Transverse colon (tissue), 4 donors: Measurements from ENCODE around the gene WDR76. TPM values are rescaled to one million over a fixed set of nuclear protein-coding genes. Genes with fewer than 3 reads are reported as not detected.

Source experiments
- DNase-seq: peaks from one replicate; pipeline ENCODE4 v3.0.0-alpha.2; 2019
- H3K27ac ChIP-seq, 4 donors: fragments of 200-600 bp; sonication (generic); 2 replicates each; pipeline ENCODE4 v1.5.1; 2016 to 2018; ENCODE audit warnings: inconsistent platforms in 4 of 4
- H3K27me3 ChIP-seq: fragments of 200-600 bp; sonication (generic); 2 replicates; pipeline ENCODE4 v1.5.1; 2017; ENCODE audit warnings: inconsistent platforms
- H3K36me3 ChIP-seq, 4 donors: fragments of 200-600 bp; sonication (generic); 2 replicates each; pipeline ENCODE4 v1.5.1; 2017 to 2019; ENCODE audit warnings: inconsistent platforms in 4 of 4
- H3K4me1 ChIP-seq, 4 donors: fragments of 200-600 bp; sonication (generic); 2 replicates each; pipeline ENCODE4 v1.5.1; 2017 to 2020; ENCODE audit warnings: inconsistent platforms in 4 of 4
- H3K4me3 ChIP-seq, 4 donors: fragments of 200-600 bp; sonication (generic); 1 replicate in 1 of 4; 2 replicates in 3 of 4; pipeline versions ENCODE4 v1.5.1 to v1.6.1; 2017 to 2019; ENCODE audit warnings: inconsistent platforms in 4 of 4
- H3K9me3 ChIP-seq, 2 donors: fragments of 200-600 bp; sonication (generic); 2 replicates each; pipeline ENCODE4 v1.5.1; 2017 to 2019; ENCODE audit warnings: inconsistent platforms in 2 of 2
- CTCF ChIP-seq, 5 experiments: fragments of 200-600 bp in 3 of 5; fragments of 450-650 bp in 2 of 5; sonication (generic) in 3 of 5; IDR thresholded peaks; 1 replicate in 2 of 5; 2 replicates in 3 of 5; pipeline ENCODE4 v1.5.1; 2016 to 2017; ENCODE audit warnings: antibody characterized with exemption in 5 of 5, inconsistent platforms in 3 of 5, mild to moderate bottlenecking in 2 of 5, moderate library complexity in 1 of 5
- EP300 ChIP-seq: sonication (generic); formaldehyde crosslinking; IDR thresholded peaks from one replicate; pipeline ENCODE4 v1.6.1; 2017; ENCODE audit warnings: antibody characterized with exemption, low read depth
- POLR2A ChIP-seq: fragments of 450-650 bp; IDR thresholded peaks from one replicate; pipeline ENCODE4 v1.6.1; 2016; ENCODE audit warnings: antibody characterized with exemption, mild to moderate bottlenecking, moderate library complexity
- POLR2AphosphoS5 ChIP-seq, 3 donors: sonication (generic); formaldehyde crosslinking; IDR thresholded peaks; one replicate each; pipeline ENCODE4 v1.6.1; 2016; ENCODE audit warnings: antibody characterized with exemption in 3 of 3
- WGBS, 2 donors: methylation state at CpG; one replicate each; pipeline ENCODE4 v1.1.5; 2018; ENCODE audit warnings: low coverage in 1 of 2; 5-methylcytosine and 5-hydroxymethylcytosine counted together
- in situ Hi-C, 4 donors: fragments of 200-750 bp; cut with MboI; loops; one replicate each; pipeline versions ENCODE4 v1.15.0 to v1.15.1; 2017; ENCODE audit warnings: low sequenced_read_pairs in 3 of 4, low pct_ligation_motif_present in 1 of 4, low pct_unique_long_range_greater_than_20kb in 1 of 4
- intact Hi-C: fragments of 100-400 bp; cut with DNase I; formaldehyde crosslinking; loops from one replicate; pipeline ENCODE4 v1.15.1; 2023; ENCODE audit warnings: low total_unique reads
- small RNA-seq, 4 donors: library from RNA; depleted of rRNA; stranded (forward); fragments of <200 nt; gene quantifications; one replicate each; pipeline ENCODE3, GENCODE V24; 2016
- total RNA-seq, 4 donors: library from RNA; depleted of rRNA; stranded (reverse); fragments of >200 nt; gene quantifications; one replicate each; pipeline ENCODE4 v1.1.0, GENCODE V29; 2016

The WDR76 gene
- total RNA-seq, 4 donors from 2014 or later: 0.20 to 4.8 (median 2.7) TPM; not detected in 1

GRCh38 chr15:43916326-43916660, 89.5 kb downstream of the WDR76 start:
- in situ Hi-C loops (loop anchor here in 2 of 4 donors (25.0 kb wide), 1 partner anchor 296 kb away; no protein-coding TSS in a partner anchor), intact Hi-C loops (no loop called here)
- Histone ChIP-seq H3K27me3 (no peaks in the 10 kb centered on the region), H3K27ac (no peak overlapping the region), H3K9me3 (no peaks in the 10 kb centered on the region), H3K4me3 (no peak overlapping the region), H3K36me3 (no peaks in the 10 kb centered on the region), H3K4me1 (no peaks in the 10 kb centered on the region)
- TF ChIP-seq POLR2A (no peak), CTCF (IDR thresholded peaks at IDR 0.05) (no peak), POLR2AphosphoS5 (IDR thresholded peaks at IDR 0.05) (no peak), EP300 (no peak)
- 91% methylated on average over 4 of the region's 4 CpGs for WGBS, 2 donors
- no peak for DNase-seq

Small RNA genes within 50 kb of the gene (small RNA-seq; reads per million reads assigned to genes)
- 0 reads per million in 4 donors for gene MIR1282
- gene RF00019: 0 reads per million in 4 donors

Other genes starting within 250 kb of the WDR76 start
- gene PPIP5K1, start 236.8 kb upstream of the WDR76 start, total RNA-seq: 100 to 1,000 TPM in 1 of 4 donors, 10 to 100 TPM in 3; 60.5 to 273 (median 84.0) TPM
- gene CKMT1B, start 233.0 kb upstream of the WDR76 start, total RNA-seq: 100 to 1,000 TPM; 134 to 333 (median 187) TPM
- 10 to 100 TPM in 1 of 4 donors, 1 to 10 TPM in 1, under 1 TPM in 1, not detected in 1; 0.41 to 20.3 (median 1.4) TPM for gene STRC, start 208.2 kb upstream of the WDR76 start, total RNA-seq
- gene CATSPER2, start 178.2 kb upstream of the WDR76 start, total RNA-seq: 10 to 100 TPM in 2 of 4 donors, 1 to 10 TPM in 2; 4.9 to 58.1 (median 11.6) TPM
- gene CKMT1A, start 133.1 kb upstream of the WDR76 start, total RNA-seq: 100 to 1,000 TPM; 103 to 213 (median 149) TPM
- gene PDIA3, start 80.6 kb upstream of the WDR76 start, total RNA-seq: 100 to 1,000 TPM in 2 of 4 donors, 10 to 100 TPM in 2; 29.5 to 115 (median 98.6) TPM
- gene ELL3, start 50.0 kb upstream of the WDR76 start, total RNA-seq: 10 to 100 TPM in 3 of 4 donors, 1 to 10 TPM in 1; 4.4 to 59.4 (median 32.6) TPM
- gene SERF2, start 34.7 kb upstream of the WDR76 start, total RNA-seq: 1,000 to 10,000 TPM in 1 of 4 donors, 100 to 1,000 TPM in 3; 663 to 1,001 (median 825) TPM
- gene SERINC4, start 26.8 kb upstream of the WDR76 start, total RNA-seq: not detected
- 10 to 100 TPM; 10.6 to 41.1 (median 27.5) TPM for gene HYPK, start 26.4 kb upstream of the WDR76 start, total RNA-seq
- gene MFAP1, start 2.3 kb upstream of the WDR76 start, total RNA-seq: 10 to 100 TPM in 3 of 4 donors, 1 to 10 TPM in 1; 9.8 to 32.9 (median 16.3) TPM